ENCODE data around the gene MRPL55. TPM values are rescaled to one million over a fixed set of nuclear protein-coding genes. Genes with fewer than 3 reads are reported as not detected.

MRPL55 gene
- total and polyA plus RNA-seq, 5 donors, result 51.6 to 103 (median 53.1) TPM

DNA sequence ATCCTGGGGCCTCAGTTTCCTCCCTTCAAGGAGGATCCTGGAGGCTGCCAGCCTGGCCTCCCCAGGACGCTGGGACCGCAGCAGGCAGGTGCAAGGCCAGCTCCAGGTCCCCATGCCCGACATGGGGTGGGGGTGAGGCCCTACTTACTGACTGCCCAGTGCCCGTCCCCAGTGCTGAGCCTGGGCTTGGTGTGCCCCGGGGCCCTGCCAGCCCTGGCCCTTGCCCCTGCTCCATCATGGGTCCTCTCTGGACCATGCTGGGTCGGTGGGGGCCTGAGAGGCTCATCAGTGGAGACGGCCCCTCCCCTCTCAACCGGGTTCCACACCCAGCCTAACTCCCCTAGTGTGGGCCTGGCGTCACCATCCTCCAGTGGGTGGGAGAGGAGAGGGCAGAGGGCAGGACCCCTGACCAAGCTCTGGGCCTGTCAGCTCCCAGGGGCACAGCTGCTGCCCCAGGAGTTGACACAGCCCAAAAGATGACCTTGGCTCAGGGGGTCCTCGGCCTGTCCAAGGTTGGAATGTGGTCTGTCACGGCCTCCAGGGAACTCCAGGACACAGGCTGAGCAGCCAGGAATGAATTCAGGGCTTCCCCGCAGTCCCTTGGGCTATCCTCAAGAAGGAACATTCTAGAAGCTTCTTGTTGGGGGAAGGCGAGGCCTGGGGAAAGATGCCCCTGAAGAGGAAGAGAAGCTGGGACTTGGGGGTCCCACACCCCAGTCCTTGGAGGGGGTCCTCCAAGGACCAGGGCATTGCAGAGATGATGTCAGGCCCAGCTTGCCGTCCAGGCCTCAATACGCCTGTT, 44.2 kb downstream of the MRPL55 start:
- 69% methylated on average over 15 of the region's 15 CpGs for WGBS
- no peak for ATAC-seq
- no peaks in the 10 kb centered on the region for H3K27me3 ChIP-seq (ENCODE audit: control insufficient read depth, insufficient read depth)
- no peaks in the 10 kb centered on the region for H3K4me1 ChIP-seq (ENCODE audit: control insufficient read depth, insufficient read depth, low read length)
- DNase-seq, result peak in 1 of 3 donors; percentile 46
- H3K9me3 ChIP-seq (ENCODE audit: control insufficient read depth, low read length), result no peaks in the 10 kb centered on the region
- H3K27ac ChIP-seq (ENCODE audit: low read length), result no peak overlapping the region
- intact Hi-C loops (cut with DNase I), result no loop called here
- no peak overlapping the region for H3K4me3 ChIP-seq (ENCODE audit: low read length)

DNA sequence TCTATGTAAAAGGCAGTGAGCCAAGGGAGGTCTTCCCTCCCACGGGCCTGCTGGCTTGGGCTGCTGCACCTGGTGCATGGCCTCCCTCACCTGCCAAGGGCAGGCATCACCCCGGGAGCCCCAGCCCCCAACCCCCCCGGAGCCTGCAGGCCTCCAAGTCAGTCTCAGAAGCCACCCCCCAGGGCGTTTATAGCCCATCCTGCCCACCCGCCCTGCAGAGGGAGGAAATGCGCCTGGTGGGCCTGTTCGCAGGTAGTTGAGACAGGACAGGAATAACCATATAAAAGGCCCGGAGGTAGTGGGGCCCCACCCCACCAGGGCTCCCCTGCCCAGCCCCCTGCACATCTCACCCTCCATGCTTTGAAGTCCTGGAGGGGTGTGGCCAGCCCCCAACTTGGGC, 44.8 kb downstream of the MRPL55 start:
- Histone ChIP-seq H3K9me3 (ENCODE audit: control insufficient read depth, low read length) (no peaks in the 10 kb centered on the region), H3K4me3 (ENCODE audit: low read length) (no peak overlapping the region), H3K27me3 (ENCODE audit: control insufficient read depth, insufficient read depth) (no peaks in the 10 kb centered on the region), H3K4me1 (ENCODE audit: control insufficient read depth, insufficient read depth, low read length) (no peaks in the 10 kb centered on the region), H3K27ac (ENCODE audit: low read length) (no peak overlapping the region)
- DNase-seq, result no peak
- intact Hi-C loops (cut with DNase I), result no loop called here
- ATAC-seq, result no peak
- 46% methylated on average over 8 of the region's 8 CpGs for WGBS

DNA sequence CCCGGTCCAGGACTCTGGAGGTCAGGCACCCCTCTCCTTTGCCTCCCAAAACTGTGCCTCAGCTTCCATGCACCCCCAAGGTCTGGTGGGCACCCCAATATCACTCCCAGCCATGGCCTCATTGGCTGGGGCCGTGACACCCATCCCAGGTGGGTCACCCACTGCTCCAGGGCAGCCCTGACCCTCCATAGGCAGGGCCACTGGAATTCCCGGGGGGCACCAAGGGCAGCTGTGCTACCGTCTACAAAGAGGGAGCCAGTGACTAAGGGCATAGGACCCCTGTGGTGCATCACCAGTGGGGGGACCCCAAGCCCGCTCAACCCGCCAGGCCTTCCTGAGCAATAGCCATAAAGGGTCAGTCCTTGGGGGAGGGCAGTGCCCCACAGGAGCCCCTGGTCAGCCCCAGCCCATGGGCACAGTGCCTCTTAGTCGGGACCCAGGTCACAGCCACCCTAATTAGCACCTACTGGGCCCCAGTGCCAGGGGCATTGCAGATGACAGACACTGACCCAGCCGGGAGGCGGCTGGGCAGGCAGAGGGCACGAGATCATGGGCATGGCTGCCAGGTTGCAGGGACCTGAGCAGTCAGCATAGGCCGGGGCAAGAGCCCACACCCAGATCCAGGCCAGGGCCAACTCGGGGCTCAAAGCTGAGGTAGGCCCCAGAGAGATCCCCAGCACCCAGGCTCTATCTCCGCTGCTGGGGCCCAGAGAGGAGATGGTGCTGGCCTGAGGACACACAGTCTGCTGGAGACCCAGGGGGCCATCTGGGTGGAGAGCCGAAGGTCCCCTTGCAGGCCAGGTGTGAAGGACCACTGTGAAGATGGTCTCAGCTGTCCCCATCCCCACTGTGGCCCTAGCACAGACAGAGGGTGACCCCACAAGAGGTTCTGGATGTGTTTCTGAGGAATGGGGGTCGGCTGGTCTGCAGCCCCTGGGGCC, 45.6 kb downstream of the MRPL55 start:
- 88% methylated on average over 15 of the region's 15 CpGs for WGBS
- DNase-seq (peak in 1 of 3 donors; percentile 31), ATAC-seq (no peak)
- H3K4me1 ChIP-seq (ENCODE audit: control insufficient read depth, insufficient read depth, low read length), result no peaks in the 10 kb centered on the region
- no peaks in the 10 kb centered on the region for H3K27me3 ChIP-seq (ENCODE audit: control insufficient read depth, insufficient read depth)
- no peak overlapping the region for H3K27ac ChIP-seq (ENCODE audit: low read length)
- no peak overlapping the region for H3K4me3 ChIP-seq (ENCODE audit: low read length)
- intact Hi-C loops (cut with DNase I), result no loop called here
- H3K9me3 ChIP-seq (ENCODE audit: control insufficient read depth, low read length), result no peaks in the 10 kb centered on the region

DNA sequence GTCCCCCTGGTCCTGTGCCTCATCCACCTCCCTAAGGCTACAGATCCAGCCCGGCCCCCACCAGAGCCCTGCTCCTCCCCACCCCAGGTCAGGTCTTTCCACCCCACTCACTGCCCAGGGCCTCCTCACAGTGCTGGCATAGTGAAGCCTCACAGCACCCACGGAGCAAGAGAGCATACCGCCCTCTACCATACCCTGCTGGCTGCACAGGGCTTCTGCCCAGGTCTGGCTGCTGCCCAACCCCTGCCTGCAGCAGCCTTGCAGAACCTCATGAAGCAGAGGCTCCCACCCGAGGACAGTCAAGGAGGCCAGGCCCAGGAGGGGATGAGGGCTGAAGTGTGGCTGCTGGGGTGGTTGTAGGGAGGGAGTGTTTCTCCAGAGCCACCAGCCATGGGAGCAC, 46.3 kb downstream of the MRPL55 start:
- Histone ChIP-seq H3K4me1 (ENCODE audit: control insufficient read depth, insufficient read depth, low read length) (no peaks in the 10 kb centered on the region), H3K9me3 (ENCODE audit: control insufficient read depth, low read length) (no peaks in the 10 kb centered on the region), H3K27ac (ENCODE audit: low read length) (no peak overlapping the region), H3K27me3 (ENCODE audit: control insufficient read depth, insufficient read depth) (no peaks in the 10 kb centered on the region), H3K4me3 (ENCODE audit: low read length) (no peak overlapping the region)
- intact Hi-C loops (cut with DNase I), result no loop called here
- 64% methylated on average over 4 of the region's 4 CpGs for WGBS
- ATAC-seq (no peak), DNase-seq (peak in 1 of 3 donors; percentile 20)

DNA sequence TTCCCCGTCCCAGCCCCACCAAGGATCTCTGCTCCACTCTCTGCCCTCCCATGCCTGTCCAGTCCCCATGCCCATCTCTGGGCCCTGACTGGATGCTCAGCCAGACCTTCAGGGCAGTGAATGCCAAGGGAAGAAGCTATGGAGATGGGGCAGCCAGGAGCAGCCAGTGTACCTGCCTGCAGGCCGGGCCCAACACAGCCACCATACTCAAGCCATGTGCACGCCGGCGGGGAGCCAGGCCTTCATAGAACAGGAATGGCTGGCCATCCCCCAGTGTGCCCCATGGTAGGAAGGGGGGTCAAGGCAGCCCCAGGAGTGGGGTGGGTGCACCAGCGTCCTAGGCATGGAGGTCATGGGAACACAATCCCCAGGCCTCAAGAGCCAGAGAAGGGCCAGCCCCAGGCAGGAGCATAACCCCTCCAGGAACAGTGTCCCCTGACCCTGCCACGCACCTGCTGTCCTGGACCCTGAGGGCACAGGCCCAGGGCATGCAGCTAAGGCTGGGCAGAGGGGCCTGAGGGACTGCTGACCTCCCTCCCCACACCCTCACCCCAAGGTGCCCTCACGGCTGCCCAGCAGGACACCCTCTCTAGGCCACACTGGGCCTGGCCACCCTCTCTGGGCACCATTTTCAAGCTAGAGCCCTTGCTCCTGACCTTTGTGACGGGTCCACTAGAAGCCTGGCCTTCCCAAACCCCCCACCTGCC, 46.9 kb downstream of the MRPL55 start:
- WGBS, result 92% methylated on average over 9 of the region's 9 CpGs
- H3K9me3 ChIP-seq (ENCODE audit: control insufficient read depth, low read length), result no peaks in the 10 kb centered on the region
- no peak overlapping the region for H3K27ac ChIP-seq (ENCODE audit: low read length)
- no peak for ATAC-seq
- H3K4me3 ChIP-seq (ENCODE audit: low read length), result no peak overlapping the region
- no peaks in the 10 kb centered on the region for H3K27me3 ChIP-seq (ENCODE audit: control insufficient read depth, insufficient read depth)
- DNase-seq, result peak in 1 of 3 donors; percentile 26
- H3K4me1 ChIP-seq (ENCODE audit: control insufficient read depth, insufficient read depth, low read length), result no peaks in the 10 kb centered on the region
- intact Hi-C loops (cut with DNase I), result no loop called here

DNA sequence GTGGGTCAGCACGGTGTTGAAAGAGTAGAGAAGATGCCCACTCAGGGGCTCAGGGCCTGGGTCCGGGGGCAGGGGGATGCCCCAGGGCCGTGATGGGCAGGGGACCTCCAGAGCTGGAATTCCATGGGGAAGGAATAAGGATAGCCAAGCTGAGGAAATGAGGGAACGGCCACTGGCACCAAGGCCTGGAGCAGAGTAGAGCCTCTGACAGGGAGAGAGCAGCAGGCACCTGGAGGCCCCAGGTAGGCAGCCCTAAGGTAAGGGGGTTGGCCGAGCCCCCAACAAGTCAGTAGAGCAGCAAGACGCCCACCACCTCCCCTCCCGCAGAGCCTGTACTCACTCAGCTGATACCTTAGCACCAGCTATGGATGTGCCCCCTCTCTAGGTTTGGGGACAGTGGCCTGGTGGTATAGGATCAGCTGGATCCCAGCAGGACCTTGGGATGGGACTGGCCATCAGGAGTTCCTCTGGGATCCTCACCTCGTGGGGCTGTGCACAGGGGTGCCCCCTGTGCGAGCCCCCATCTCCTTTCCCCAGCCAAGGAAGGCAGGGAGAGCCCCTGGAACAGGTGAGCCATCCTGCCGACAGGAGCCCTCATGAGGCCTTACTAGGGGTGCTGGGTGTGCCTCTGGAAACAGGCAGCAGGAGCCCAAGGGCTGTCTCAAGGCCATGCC, 47.6 kb downstream of the MRPL55 start:
- no peaks in the 10 kb centered on the region for H3K27me3 ChIP-seq (ENCODE audit: control insufficient read depth, insufficient read depth)
- no peaks in the 10 kb centered on the region for H3K4me1 ChIP-seq (ENCODE audit: control insufficient read depth, insufficient read depth, low read length)
- H3K9me3 ChIP-seq (ENCODE audit: control insufficient read depth, low read length), result no peaks in the 10 kb centered on the region
- intact Hi-C loops (cut with DNase I), result no loop called here
- no peak overlapping the region for H3K4me3 ChIP-seq (ENCODE audit: low read length)
- 84% methylated on average over 10 of the region's 10 CpGs for WGBS
- ATAC-seq, result no peak
- no peak overlapping the region for H3K27ac ChIP-seq (ENCODE audit: low read length)
- DNase-seq, result peak in 1 of 3 donors; percentile 7

DNA sequence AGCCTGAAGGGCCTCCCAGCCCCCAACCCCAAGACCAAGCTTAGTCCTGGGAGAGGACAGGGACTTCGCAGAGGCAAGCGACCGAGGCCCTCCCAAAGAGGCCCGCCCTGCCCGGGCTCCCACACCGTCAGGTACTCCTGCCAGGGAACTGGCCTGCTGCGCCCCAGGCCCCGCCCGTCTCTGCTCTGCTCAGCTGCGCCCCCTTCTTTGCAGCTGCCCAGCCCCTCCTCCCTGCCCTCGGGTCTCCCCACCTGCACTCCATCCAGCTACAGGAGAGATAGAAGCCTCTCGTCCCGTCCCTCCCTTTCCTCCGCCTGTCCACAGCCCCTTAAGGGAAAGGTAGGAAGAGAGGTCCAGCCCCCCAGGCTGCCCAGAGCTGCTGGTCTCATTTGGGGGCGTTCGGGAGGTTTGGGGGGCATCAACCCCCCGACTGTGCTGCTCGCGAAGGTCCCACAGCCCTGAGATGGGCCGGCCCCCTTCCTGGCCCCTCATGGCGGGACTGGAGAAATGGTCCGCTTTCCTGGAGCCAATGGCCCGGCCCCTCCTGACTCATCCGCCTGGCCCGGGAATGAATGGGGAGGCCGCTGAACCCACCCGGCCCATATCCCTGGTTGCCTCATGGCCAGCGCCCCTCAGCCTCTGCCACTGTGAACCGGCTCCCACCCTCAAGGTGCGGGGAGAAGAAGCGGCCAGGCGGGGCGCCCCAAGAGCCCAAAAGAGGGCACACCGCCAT, 48.5 kb downstream of the MRPL55 start:
- DNase-seq, result peak in 2 of 3 donors; percentile 37 to 44

DNA sequence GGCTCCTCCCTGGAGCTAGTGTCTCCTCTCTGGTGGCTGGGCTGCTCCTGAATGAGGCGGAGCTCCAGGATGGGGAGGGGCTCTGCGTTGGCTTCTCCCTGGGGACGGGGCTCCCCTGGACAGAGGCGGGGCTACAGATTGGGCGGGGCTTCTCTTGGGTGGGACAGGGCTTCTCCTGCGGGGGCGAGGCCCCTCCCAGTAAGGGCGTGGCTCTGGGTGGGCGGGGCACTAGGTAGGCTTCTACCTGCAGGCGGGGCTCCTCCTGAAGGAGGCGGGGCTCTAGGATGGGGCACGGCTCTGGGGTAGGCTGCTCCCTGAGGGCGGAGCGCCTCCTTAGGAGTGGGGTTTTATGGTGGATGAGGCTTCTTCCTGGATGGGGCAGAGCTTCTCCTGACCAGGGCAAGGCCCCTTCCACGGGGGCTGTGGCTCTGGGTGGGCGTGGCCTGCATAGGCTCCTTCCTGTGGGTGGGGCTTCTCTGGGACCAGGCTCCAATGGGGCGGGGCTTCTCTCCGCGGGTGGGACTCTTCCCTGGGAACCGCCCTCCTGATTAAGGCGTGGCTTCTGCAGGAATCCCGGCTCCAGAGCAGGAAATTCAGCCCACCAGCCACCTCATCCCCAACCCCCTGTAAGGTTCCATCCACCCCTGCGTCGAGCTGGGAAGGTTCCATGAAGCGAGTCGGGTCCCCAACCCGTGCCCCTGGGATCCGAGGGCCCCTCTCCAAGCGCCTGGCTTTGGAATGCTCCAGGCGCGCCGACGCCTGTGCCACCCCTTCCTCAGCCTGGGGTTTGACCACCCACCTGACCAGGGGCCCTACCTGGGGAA, 49.3 kb downstream of the MRPL55 start:
- intact Hi-C loops (cut with DNase I), result no loop called here
- no peaks in the 10 kb centered on the region for H3K27me3 ChIP-seq (ENCODE audit: control insufficient read depth, insufficient read depth)
- peak; percentile 61 to 69 for ATAC-seq
- 2% methylated on average over 33 of the region's 33 CpGs for WGBS
- DNase-seq, result peak; percentile 56 to 70 (median 68)
- peak overlapping the region; percentile 11 for H3K4me3 ChIP-seq (ENCODE audit: low read length)
- H3K27ac ChIP-seq (ENCODE audit: low read length), result no peak overlapping the region
- no peaks in the 10 kb centered on the region for H3K4me1 ChIP-seq (ENCODE audit: control insufficient read depth, insufficient read depth, low read length)
- no peaks in the 10 kb centered on the region for H3K9me3 ChIP-seq (ENCODE audit: control insufficient read depth, low read length)

More for the DNA sequence above, 48.5 kb downstream of the MRPL55 start:
- 10% methylated on average over 34 of the region's 34 CpGs for WGBS
- ATAC-seq, result no peak
- Histone ChIP-seq H3K4me1 (ENCODE audit: control insufficient read depth, insufficient read depth, low read length) (no peaks in the 10 kb centered on the region), H3K9me3 (ENCODE audit: control insufficient read depth, low read length) (no peaks in the 10 kb centered on the region), H3K27ac (ENCODE audit: low read length) (no peak overlapping the region), H3K27me3 (ENCODE audit: control insufficient read depth, insufficient read depth) (no peaks in the 10 kb centered on the region), H3K4me3 (ENCODE audit: low read length) (no peak overlapping the region)
- intact Hi-C loops (cut with DNase I), result no loop called here

DNA sequence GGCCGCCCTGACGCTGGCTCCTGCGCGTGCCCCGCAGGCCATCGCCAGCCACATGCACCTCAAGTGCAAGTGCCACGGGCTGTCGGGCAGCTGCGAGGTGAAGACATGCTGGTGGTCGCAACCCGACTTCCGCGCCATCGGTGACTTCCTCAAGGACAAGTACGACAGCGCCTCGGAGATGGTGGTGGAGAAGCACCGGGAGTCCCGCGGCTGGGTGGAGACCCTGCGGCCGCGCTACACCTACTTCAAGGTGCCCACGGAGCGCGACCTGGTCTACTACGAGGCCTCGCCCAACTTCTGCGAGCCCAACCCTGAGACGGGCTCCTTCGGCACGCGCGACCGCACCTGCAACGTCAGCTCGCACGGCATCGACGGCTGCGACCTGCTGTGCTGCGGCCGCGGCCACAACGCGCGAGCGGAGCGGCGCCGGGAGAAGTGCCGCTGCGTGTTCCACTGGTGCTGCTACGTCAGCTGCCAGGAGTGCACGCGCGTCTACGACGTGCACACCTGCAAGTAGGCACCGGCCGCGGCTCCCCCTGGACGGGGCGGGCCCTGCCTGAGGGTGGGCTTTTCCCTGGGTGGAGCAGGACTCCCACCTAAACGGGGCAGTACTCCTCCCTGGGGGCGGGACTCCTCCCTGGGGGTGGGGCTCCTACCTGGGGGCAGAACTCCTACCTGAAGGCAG, 50.0 kb downstream of the MRPL55 start:
- 6% methylated on average over 66 of the region's 66 CpGs for WGBS
- Histone ChIP-seq H3K4me3 (ENCODE audit: low read length) (no peak overlapping the region), H3K9me3 (ENCODE audit: control insufficient read depth, low read length) (no peaks in the 10 kb centered on the region), H3K27ac (ENCODE audit: low read length) (no peak overlapping the region), H3K4me1 (ENCODE audit: control insufficient read depth, insufficient read depth, low read length) (no peaks in the 10 kb centered on the region), H3K27me3 (ENCODE audit: control insufficient read depth, insufficient read depth) (no peaks in the 10 kb centered on the region)
- DNase-seq (peak in 1 of 3 donors; percentile 38), ATAC-seq (no peak)
- intact Hi-C loops (cut with DNase I), result no loop called here

Data from right cardiac atrium (tissue), 5 donors.